Epithelial cell of esophagus (primary cell): ENCODE measurements around the gene STAB1.

Experiments
- DNase-seq: peaks from one replicate; pipeline ENCODE4 v3.0.0; 2010; ENCODE audit warnings: low read depth
- H3K4me3 ChIP-seq: 2 replicates; pipeline ENCODE4 v1.5.1; 2011; ENCODE audit warnings: mild to moderate bottlenecking, low read length, control low read depth
- TF ChIP-seq, protein P1 (sequence below): IDR thresholded peaks from 2 replicates; pipeline ENCODE4 v1.5.1; 2011; ENCODE audit warnings: low read depth, mild to moderate bottlenecking, low read length, control low read depth, inconsistent platforms; ENCODE audit not compliant: insufficient read depth; ENCODE audit errors: missing control alignments

The STAB1 gene

DNA sequence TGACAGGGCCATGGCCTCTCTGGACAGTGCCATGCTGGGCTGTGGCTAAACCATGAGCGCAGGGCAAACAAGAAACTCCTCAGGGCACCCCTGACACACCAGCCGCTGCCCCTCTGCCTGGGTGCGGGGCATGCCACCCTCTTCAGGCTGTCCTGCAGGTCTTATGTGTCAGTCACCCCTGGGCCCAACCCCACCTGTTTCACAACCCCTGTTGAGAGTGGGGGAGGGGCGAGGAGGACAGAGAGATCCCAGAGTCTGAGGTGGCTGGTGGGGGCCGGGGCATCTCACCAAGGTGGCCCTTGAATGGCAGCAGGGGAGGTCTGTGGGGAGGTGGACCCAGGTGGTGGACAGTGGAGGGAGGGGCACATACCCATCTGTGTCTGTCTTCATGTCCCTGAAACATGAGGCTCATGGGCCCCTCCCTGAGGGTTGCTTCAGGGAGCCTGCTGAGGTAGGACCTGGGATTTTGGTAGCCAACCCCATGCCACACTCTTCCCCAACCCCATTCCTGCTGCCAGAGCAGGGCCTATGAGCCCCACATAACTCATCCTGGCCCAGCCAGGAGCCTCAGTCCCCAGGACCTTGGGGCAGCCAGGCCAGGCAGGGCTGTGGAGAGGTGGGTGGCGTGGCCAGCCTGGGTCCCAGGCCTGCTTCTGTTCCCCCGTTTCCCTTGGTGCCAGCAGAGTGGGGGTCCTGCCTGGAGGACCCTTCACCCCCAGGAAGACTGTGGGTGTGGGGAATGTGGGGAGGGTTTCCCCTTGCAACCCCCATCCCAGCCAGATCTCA lies 1.7 kb upstream of the STAB1 start:
- no peak overlapping the region for H3K4me3 ChIP-seq
- TF ChIP-seq, protein P1, sequence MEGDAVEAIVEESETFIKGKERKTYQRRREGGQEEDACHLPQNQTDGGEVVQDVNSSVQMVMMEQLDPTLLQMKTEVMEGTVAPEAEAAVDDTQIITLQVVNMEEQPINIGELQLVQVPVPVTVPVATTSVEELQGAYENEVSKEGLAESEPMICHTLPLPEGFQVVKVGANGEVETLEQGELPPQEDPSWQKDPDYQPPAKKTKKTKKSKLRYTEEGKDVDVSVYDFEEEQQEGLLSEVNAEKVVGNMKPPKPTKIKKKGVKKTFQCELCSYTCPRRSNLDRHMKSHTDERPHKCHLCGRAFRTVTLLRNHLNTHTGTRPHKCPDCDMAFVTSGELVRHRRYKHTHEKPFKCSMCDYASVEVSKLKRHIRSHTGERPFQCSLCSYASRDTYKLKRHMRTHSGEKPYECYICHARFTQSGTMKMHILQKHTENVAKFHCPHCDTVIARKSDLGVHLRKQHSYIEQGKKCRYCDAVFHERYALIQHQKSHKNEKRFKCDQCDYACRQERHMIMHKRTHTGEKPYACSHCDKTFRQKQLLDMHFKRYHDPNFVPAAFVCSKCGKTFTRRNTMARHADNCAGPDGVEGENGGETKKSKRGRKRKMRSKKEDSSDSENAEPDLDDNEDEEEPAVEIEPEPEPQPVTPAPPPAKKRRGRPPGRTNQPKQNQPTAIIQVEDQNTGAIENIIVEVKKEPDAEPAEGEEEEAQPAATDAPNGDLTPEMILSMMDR: no peak

DNA sequence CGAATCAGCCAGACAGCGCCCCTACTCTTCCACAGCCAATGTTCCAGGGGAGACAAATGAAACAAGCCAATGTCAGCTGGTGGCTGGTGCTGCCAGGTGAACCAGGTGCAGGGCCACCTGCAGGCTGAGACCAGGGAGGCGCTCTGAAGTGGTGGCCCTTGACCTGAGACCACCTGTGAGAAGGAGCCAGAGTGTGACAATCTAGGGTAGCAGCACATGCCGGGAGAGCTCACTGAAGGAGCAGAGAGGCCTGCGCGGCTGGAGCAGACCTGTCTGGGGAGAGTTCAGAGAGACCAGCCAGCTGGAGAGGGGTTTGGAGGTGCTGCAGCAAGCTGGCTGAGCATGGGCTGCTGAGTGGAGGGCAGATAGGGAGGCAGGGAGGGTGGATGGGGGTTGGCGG lies 693 bp upstream of the STAB1 start:
- TF ChIP-seq, protein P1: no peak
- H3K4me3 ChIP-seq: no peak overlapping the region
- DNase-seq: no peak

More for the DNA sequence above, 1.7 kb upstream of the STAB1 start:
- DNase-seq: no peak

DNA sequence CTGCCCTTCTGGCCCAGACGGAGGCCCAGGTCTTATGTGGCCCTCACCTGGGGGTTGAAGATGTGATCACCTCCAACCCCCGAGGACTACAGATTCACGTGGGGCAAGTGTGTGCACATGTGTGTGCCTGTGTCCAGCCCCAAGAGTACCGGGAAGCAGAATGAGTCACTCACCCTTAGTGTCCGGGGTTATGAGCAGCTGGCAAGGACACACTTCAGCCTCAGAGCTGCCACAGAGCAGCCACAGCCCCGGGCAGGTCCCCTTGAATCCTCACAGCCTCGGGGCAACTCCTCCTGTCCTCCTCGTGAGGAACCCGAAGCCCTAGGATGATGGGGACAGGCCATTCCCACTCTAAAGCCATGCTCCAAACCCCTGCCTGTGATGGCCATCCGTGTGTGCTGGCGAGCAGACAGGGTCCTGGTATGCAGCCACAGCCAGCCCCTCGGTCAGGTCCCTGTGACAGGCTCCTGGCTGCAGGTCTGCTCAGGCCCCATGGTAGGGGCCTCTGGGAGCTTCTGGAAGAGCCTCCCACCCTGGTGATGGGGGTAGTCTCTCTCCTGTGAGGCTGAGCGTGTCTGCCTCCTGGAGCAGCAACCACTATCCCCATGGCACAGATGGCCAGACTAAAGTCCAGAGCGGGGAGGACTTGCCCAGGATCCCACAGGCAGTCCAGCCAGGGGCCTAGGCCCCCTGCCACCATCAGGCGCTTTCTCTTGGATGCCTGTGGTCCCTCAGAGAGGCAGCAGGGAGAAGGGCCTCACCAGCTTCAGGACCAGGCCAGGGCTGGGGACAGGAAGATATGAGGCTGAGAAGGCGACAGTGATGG lies 852 bp downstream of the STAB1 start:
- DNase-seq: peak; percentile 28
- TF ChIP-seq, protein P1: no peak
- H3K4me3 ChIP-seq: no peak overlapping the region

DNA sequence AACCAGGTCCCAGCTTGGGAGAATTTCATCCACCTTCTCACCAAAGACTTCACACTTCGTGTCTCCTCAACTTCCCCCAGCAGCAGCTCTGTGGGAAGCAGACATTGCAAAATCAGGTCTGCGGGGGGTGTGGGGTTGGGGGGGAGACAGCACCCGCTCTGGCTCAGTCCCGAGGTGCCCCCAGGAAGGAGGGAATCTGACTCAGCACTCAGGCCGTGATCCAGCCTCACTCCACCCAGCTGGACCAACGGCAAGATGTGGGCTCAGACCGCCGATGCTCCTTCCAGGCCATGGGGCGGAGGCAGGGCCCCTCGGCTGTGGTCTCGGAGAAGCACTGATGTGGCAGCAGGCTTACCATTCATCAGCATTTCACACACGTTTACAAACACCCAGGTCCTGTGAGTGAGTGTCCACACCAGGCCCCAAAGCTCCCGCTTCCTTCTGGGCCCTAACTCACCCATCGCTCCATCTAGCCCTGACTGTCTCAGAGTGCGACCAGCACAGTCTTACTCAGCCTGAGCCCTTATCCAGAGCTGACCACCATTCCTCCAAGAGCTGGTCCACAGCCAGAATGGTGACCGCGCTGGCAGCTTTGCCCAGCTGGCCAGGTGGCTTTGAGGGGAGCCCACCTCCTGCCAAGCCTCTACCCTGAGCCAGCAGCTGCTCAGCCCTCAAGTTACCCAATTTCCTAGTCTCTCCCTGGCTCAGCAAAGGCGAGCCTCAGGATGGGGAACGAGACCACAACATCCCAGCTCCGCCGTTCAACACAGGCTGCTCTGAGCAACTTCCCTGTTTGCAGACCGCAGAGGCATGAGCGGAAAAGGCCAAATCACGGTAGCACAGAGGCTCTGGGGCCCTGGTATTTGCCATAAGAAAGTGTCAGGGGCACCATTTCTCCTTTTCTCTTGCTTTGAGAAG lies 3.3 kb downstream of the STAB1 start:
- DNase-seq: no peak
- TF ChIP-seq, protein P1: no peak
- no peak overlapping the region for H3K4me3 ChIP-seq

DNA sequence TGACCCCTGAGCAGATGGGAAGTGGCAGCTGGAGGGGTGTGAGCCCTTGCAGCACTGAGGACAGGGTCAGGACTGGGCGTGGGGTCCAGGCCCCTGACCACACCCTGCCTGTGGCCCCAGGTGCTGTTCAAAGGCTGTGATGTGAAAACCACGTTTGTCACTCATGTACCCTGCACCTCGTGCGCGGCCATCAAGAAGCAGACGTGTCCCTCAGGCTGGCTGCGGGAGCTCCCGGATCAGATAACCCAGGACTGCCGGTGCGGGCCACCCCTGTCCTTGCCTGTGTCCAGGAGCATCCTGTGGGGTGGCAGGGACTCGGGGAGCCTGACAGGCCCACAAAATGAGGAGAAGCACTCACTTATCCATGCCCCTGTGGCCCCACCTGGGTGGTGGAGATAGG lies 5.9 kb downstream of the STAB1 start:
- TF ChIP-seq, protein P1: no peak
- no peak for DNase-seq
- no peak overlapping the region for H3K4me3 ChIP-seq

DNA sequence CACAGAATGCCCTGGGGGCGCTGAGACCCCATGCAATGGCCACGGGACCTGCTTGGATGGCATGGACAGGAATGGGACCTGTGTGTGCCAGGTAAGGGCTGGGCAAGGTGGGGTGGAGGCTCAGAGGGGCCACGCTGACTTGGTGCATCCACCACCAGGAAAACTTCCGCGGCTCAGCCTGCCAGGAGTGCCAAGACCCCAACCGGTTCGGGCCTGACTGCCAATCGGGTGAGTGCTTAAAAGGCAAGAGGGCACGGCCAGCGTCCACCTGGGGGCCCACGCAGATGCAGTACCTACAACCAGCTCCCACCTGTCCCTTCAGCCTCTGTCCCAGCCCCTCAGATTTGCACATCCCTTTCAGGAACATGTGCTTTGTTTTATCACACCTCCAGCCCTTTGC lies 6.9 kb downstream of the STAB1 start:
- TF ChIP-seq, protein P1: no peak
- no peak for DNase-seq

More for the DNA sequence above, 6.9 kb downstream of the STAB1 start:
- no peak overlapping the region for H3K4me3 ChIP-seq
